GM21528 (cell line): ENCODE measurements around the gene RPL10.

Experiments used
- ATAC-seq: cut with Tn5 transposase; IDR thresholded peaks from one replicate; pipeline ENCODE4 v1.9.1; 2021; ENCODE audit warnings: mild to moderate bottlenecking, moderate library complexity; ENCODE audit not compliant: unreplicated experiment, low FRiP score

Gene RPL10

DNA sequence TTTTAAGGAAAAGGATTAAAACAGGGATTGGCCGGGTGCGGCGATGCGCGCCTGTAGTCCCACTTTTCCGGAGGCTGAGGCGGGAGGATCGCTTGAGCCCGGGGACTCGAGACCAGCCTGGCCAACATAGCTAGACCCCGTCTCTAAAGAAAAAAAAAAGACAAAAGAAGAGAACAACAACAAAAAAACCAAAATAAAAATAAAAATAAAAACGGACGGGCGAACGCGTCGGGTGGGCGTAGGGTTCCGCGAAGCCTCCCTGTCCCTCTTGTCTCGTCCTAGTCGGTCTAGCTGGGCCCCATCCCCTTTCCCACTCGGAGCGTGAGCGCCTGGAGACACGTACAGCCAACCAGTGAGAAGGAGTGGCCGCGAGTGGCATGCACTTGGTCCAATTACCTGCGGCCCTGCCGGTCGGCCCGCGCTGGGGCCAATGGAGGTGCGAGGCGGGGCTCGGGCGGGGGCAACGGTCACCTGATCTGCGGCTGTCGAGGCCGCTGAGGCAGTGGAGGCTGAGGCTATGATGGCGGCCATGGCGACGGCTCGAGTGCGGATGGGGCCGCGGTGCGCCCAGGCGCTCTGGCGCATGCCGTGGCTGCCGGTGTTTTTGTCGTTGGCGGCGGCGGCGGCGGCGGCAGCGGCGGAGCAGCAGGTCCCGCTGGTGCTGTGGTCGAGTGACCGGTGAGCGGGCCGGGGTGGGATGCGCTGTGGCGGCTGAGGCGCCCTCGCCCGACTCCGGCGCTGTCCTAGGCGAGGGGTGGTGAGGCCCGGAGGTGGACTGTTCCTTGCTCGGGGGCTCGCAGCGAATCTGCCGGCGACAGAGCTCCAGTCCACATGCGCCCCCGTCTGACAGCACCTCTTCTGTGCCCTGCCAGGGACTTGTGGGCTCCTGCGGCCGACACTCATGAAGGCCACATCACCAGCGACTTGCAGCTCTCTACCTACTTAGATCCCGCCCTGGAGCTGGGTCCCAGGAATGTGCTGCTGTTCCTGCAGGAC, 30.3 kb downstream of the RPL10 start, which contains the start of gene ATP6AP1:
Gene ATP6AP1 (plus strand): TSS at position 502 of the 996 bp plus-strand sequence. CDS start 16 bp downstream, at position 518.
- ATAC-seq, result peak; percentile 96

DNA sequence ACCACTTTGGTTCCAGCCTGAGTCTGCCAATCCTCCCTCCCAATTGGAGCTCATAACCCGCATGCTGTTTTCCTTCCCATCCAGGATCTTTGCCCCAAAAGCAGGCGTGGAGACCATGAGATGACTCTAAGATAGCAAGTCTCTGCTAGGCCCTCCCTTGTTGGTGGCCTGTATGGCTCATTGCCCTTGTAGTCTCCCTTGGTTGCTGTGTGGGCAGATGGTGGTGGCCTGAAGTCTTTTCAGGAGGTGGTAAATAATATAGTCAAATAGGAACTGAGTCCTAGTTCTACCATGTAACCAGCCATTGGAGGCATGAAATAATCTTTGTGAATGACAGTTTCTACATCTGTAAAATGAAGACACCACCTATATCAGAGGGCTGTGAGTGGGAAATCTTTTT, 31.5 kb downstream of the RPL10 start:
- ATAC-seq, result no peak

DNA sequence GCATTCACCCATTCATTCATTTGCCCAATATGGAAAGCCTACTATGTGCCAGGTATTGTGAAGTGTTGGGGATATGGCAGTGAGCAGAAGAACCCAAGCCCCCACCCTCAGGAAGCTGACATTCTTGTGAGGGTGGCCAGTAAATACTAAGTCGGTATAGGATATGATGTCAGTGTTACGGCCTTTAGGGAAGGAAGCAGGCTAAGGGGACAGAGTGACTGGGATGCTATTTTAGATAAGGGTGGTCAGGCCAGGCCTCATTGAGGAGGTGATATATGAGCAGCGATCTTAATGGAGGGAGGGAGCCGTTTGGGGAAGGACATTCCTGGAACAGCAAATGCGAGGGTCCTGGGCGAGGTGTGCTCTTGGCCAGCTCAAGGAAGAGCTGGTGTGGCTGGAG, 32.3 kb downstream of the RPL10 start:
- ATAC-seq, result no peak

DNA sequence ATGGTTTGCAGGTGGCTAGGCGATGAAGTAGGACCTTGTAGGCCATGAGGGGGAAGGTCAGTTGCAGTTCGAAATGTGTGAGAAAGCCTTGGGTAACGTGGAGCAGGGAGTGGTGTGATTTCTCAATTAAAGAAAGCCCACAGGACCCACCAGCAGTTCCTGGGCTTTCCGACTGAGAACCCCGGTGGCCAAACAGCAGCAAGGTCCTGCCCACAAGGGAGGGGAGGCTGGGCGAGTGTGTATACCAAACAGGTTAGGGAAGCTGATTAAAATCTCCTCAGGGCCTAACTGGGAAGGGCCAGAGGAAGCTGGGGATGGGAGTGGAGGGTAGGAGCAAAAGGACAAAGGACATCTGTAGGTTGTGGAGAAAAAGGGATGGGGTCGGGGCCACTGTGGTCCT, 32.7 kb downstream of the RPL10 start:
- ATAC-seq, result no peak

DNA sequence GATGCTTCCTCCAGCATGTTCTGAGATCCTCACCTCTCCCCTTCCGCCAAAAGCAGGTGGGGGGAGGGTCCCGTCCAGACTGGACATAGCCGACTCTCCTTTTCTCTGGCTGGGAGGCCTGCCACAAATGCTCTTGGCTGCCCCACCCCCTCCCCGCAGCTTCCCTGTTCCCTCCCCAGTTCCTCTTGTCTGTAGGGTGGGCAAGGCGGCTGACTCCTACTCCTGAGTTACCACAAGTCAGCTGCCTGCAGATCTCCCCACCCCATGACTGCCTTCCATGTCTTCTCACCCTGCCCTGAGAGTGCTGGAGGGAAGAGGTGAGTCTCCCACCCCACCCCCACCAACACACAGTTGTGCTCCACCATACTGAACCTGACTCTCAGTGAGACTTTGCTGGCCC, 33.2 kb downstream of the RPL10 start:
- no peak for ATAC-seq

DNA sequence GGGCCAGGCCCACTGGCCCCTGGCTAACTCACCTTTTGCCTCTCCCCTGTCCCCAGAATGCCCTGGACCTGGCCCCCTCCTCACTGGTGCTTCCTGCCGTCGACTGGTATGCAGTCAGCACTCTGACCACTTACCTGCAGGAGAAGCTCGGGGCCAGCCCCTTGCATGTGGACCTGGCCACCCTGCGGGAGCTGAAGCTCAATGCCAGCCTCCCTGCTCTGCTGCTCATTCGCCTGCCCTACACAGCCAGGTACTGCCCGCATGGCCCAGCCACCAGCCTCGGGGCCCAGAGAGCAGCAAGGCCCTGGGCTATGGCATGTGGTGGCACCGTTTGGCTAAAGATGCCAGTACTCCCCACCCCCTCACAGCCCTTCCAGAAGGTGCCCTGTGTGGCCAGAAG, 34.0 kb downstream of the RPL10 start:
- ATAC-seq, result no peak

DNA sequence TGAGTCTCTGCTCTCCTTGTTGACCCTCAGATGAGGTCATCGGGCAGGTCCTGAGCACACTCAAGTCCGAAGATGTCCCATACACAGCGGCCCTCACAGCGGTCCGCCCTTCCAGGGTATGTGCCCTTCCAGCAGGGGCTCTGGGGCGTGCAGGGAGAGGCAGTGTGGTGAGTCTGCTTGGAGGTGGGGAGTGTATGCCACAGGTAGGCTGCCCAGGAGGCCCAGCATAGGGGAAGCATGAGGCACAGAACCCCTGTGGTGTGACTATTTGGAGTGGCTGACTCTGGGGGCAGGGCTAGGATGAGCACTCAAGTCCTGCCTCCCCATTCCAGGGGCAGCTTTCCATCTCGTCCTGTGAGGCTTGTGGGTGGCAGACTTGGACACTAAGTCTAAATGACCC, 35.4 kb downstream of the RPL10 start:
- no peak for ATAC-seq

DNA sequence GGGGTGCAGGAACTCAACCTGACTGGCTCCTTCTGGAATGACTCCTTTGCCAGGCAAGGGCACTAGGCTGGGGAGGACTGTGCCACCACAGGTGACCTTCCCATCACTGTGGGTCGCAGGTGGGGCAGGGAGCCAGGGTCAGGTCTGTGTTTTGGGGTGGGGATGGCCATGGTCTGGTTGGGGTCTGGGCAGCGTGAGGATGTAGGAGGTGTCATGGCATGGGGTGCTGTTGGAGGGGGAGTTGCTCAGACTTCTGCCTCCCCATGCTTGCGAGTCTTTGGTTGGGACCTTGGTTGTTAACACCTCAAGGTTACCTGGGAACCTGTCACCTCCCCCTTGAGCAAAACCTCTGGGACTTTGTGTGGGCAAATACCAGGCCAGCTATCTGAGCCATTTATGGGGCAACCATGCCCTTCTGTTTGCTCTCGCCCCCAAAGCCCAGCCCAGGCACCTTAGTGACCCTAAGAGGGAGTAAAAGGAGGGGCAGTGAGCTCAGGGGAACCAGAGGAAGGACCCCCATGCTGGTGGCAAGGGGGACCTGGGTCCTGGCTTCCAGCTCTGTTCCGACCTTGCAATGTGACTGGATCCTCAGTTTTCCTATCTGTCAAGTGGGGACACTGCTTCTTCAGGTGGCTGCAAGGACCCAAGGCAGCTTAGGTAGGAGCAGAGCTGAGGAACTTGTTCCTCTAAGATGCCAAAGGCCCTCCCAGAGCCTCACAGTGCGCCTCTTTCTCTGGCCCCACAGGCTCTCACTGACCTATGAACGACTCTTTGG, 36.4 kb downstream of the RPL10 start:
- ATAC-seq, result no peak

DNA sequence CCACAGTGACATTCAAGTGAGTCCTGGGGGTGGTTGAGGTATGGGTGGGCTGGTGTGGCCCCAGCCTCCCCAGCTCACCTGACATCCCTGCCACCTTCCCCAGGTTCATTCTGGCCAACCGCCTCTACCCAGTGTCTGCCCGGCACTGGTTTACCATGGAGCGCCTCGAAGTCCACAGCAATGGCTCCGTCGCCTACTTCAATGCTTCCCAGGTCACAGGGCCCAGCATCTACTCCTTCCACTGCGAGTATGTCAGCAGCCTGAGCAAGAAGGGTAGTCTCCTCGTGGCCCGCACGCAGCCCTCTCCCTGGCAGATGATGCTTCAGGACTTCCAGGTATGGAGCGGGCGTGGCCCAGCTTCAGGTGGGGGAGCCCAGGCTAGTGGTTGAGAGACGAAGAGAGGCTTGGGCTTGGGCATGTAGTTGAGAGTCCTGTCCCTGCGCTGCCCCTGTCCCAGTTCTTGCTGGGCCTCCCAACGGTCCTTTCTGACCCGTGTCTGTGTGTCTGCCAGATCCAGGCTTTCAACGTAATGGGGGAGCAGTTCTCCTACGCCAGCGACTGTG, 37.1 kb downstream of the RPL10 start:
- no peak for ATAC-seq

DNA sequence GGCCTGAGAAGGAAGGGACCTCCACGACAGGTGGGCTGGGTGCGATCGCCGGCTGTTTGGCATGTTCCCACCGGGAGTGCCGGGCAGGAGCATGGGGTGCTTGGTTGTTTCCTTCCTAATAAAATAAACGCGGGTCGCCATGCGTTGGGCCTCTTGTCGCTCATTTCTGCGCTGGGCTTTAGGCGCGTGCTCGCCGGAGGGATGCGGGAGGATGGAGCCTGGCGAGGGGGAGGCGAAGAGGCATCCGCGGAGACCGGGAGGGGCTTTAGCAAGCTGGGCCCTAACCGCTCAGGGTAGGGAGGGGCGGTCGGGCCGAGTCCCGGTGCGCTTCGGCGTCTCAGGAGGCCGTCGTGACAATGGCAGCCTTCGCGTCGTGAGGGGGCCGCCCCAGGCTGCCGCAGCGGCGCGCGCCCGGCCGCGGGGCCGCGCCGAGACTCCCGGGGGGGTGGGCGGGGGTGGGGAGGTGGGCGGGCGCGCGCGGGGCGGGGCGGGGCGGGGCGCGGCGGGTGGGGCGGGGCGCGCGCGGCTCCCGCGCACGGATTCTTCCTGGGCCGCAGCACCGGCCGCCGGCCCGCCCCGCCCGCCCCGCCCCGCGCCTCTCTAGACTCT, 38.3 kb downstream of the RPL10 start:
- no peak for ATAC-seq

DNA sequence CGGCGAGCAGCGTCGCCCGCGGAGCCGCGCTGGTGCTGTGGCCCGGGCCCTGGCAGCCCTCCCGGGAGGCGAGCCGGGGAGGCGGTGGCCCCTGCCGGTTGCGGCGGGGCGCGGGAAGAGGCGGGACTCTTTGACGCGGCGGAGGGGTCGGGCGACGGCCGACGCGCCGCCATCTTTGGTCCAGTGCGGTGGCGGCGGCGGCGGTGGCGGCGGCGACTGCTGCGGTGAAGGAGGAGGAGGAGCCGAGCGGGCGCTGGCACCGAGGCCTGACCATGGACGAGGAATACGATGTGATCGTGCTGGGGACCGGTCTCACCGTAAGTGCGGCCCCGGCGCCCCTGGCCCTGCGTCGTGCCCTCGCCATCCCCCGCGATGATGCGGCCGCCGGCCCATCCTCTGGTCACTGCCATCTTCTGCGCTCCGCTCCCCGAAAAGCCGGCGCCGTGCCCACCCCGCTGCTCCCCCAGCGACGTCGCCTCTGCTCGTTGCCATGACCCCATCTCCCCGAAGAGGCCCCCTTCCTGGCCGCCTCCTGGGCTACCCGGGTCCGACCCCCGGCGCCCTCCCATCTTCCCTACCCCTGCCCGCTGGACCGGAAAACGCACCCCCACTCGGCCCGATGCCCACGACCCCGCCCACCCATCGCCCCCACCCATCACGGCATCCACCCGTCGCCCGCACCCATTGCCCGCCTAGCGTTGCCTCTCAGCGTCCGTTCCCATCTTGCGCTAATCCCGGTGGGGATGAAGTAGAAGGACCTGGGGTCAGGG, 39.0 kb downstream of the RPL10 start, which contains the start of gene GDI1:
Gene GDI1 (plus strand): TSS at position 172 of the 770 bp plus-strand sequence. CDS start 101 bp downstream, at position 273.
- no peak for ATAC-seq

DNA sequence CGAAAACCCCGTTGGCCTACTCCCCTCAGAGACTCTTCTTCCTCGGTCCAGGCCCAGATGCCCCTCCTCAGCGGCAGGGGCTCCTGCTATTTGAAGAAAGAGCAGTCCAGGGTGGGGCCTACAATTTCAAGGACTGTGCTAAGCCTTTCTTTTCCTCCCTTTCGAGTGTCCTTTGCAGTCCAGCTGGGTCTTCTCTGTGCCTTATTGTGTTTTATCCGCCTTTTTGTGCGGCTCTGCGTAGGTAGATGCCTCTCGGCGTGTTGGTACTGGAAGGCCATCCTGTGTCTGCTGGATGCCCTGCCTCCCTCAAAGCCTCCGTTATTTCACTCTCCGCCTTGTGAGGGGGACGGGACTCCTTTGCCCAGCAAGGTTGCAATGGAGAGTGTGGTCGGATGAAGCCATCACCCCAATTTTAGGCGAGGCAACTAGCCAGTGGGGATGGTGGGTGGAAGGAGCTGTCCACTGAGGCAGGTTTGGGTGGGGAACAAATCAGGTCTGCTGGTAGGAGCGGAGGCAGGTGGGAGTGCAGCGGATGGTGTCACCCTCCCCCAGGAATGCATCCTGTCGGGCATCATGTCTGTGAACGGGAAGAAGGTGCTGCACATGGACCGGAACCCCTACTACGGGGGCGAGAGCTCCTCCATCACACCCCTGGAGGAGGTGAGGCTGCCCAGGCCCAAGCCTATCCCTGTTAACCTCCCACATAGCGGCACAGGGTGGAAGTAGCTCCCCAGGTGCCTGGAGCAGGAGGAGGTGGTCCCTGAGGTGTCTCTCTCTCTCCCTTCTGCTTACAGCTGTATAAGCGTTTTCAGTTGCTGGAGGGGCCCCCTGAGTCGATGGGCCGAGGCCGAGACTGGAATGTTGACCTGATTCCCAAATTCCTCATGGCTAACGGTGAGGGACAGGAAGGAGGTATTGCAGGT, 40.1 kb downstream of the RPL10 start:
- no peak for ATAC-seq

DNA sequence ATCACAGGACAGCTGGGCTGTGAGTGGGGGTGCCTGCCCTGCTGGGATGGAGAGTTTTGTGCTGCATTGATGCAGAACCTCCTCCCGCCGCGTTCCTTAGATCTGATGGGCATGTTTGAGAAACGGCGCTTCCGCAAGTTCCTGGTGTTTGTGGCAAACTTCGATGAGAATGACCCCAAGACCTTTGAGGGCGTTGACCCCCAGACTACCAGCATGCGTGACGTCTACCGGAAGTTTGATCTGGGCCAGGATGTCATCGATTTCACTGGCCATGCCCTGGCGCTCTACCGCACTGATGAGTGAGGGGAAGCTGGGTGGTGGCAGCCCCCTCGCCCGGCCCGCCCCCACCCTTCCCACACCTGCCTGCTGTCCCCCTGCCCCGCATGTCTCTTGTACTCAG, 41.7 kb downstream of the RPL10 start:
- no peak for ATAC-seq

DNA sequence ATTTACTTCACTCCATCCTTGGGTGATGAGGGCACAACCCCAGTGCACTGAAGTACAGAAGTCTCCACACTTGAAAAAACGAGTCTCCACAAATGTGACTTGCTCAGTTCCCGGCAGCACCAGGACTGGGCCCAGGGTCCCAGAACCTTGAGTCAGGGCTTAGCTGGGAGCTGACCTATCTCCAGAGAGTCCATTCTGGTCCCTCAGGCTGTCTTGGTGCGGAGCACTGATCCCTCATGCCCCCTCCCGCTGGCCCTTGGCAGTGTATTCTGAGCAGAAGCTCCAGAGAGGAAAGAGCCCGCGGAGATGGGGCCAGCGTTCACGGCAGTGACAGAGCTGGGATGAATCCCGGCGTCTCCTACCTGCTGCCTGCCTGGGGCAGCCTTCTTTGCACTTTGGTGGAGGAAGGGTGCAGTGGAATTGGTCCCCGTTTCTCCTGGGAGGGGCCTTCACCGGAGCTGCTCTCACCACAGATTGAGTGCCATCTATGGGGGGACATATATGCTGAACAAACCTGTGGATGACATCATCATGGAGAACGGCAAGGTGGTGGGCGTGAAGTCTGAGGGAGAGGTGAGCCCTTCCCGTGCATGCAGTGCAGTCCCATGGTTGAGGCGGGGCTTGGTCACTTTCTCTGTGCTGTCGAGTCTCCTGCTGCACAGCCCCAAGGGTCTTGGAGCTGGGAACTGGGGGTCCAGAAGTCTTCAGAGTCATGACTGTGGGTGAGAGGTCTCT, 42.6 kb downstream of the RPL10 start:
- no peak for ATAC-seq

DNA sequence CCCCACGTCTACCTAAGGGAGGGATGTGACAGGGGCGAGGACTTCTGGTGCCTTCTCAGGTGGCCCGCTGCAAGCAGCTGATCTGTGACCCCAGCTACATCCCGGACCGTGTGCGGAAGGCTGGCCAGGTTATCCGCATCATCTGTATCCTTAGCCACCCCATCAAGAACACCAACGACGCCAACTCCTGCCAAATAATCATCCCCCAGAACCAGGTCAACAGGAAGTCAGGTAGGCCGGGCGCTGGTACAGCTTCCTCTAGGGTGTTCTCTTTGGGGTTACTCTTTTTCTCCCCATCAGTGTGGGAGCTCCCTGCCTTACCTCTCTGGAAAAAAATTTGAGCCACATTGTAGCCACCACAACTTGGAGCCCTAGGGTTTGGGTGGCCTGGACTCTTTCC, 43.4 kb downstream of the RPL10 start:
- no peak for ATAC-seq

DNA sequence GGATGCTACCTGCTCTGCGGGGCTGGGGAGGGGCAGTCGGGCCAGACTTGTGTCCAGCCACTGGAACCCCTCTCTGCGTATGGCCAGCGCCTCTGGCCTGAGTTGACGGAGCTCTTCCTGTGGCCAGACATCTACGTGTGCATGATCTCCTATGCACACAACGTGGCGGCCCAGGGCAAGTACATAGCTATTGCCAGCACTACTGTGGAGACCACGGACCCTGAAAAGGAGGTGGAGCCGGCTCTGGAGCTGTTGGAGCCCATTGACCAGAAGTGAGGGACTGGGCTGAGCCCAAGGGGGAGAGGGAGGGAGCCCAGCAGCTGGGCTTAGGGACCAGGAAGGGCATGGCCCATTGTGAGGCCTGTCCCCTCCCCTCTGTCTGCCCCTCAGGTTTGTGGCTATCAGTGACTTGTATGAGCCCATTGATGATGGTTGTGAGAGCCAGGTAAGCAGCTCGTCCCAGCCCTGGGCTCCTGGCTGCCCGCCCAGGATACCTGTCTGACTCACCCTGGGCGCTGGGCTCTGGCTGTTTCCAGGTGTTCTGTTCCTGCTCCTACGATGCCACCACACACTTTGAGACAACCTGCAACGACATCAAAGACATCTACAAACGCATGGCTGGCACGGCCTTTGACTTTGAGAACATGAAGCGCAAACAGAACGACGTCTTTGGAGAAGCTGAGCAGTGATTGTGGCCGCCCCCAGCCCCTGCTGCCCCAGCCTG, 44.0 kb downstream of the RPL10 start:
- no peak for ATAC-seq

DNA sequence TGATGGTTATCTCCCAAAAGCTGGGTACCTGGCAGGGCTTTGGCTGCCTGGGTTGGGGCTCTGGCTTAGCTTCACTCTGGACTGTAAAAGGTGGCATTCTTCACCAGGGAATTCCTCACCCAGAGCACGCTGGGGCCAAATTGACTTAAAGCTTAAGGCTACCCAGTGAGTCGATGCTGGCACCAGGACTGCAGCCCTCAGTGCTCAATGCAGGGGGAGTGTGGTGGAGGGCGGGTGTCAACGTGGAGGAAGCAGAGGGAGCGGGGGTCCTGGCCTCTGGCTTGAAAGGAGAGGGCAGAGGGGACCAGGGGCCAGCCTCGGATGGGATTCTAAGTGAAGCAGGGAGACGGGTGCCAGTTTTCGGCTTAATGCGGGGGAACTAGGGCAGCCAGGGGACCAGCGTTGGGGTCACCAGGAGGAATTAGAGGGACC, 45.3 kb downstream of the RPL10 start:
- ATAC-seq, result peak; percentile 13
